SK-N-SH (cell line): ENCODE measurements around the gene RGS9BP.

Experiments
- CTCF ChIP-seq: fragments of 200-600 bp; sonication (generic); IDR thresholded peaks from 2 replicates; pipeline ENCODE4 v1.6.1; 2017; ENCODE audit warnings: antibody characterized with exemption, mild to moderate bottlenecking, moderate library complexity
- EP300 ChIP-seq, 2 experiments: IDR thresholded peaks; 2 replicates each; pipeline versions ENCODE4 v1.4.0 to v1.6.1; 2012; ENCODE audit warnings: borderline replicate concordance in 1 of 2, low read depth in 1 of 2, low read length in 1 of 2
- FOXM1 ChIP-seq: IDR thresholded peaks from 2 replicates; pipeline ENCODE4 v1.4.0; 2012; ENCODE audit warnings: low read depth, mild to moderate bottlenecking
- GABPA ChIP-seq: IDR thresholded peaks from 2 replicates; pipeline ENCODE4 v1.4.0; 2012; ENCODE audit warnings: low read depth, mild to moderate bottlenecking
- MAX ChIP-seq: IDR thresholded peaks from 2 replicates; pipeline ENCODE4 v1.4.0; 2012; ENCODE audit warnings: low read depth
- MXI1 ChIP-seq: IDR thresholded peaks from 2 replicates; pipeline ENCODE4 v1.6.1; 2012; ENCODE audit warnings: mild to moderate bottlenecking, low read depth, low read length, improper control_type of control experiment
- NFIC ChIP-seq: IDR thresholded peaks from 2 replicates; pipeline ENCODE4 v1.4.0; 2012; ENCODE audit warnings: borderline replicate concordance
- RAD21 ChIP-seq: IDR thresholded peaks from 2 replicates; pipeline ENCODE4 v1.6.1; 2012; ENCODE audit warnings: mild to moderate bottlenecking, low read length
- RXRA ChIP-seq: IDR thresholded peaks from 2 replicates; pipeline ENCODE4 v1.4.0; 2012; ENCODE audit warnings: low read depth, mild to moderate bottlenecking, borderline replicate concordance
- SIN3A ChIP-seq: IDR thresholded peaks from 2 replicates; pipeline ENCODE4 v1.6.1; 2012; ENCODE audit warnings: low read depth, mild to moderate bottlenecking, low read length, moderate library complexity, borderline replicate concordance
- TF ChIP-seq, protein P1 (sequence below): fragments of 150-350 bp; IDR thresholded peaks from 2 replicates; pipeline ENCODE4 v1.6.1; 2016; ENCODE audit warnings: mild to moderate bottlenecking, low read depth, low read length

GRCh38 chr19:32627714-32628270 is 47.9 kb upstream of the RGS9BP start:
- TF ChIP-seq, protein P1, sequence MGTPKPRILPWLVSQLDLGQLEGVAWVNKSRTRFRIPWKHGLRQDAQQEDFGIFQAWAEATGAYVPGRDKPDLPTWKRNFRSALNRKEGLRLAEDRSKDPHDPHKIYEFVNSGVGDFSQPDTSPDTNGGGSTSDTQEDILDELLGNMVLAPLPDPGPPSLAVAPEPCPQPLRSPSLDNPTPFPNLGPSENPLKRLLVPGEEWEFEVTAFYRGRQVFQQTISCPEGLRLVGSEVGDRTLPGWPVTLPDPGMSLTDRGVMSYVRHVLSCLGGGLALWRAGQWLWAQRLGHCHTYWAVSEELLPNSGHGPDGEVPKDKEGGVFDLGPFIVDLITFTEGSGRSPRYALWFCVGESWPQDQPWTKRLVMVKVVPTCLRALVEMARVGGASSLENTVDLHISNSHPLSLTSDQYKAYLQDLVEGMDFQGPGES = no peak
- no peak for TF ChIP-seq GABPA
- no peak for TF ChIP-seq MAX
- peak; percentile 50 for TF ChIP-seq RAD21
- TF ChIP-seq CTCF = no peak
- TF ChIP-seq SIN3A = no peak
- no peak for TF ChIP-seq MXI1
- no peak for TF ChIP-seq FOXM1
- no peak for TF ChIP-seq EP300 (IDR thresholded peaks at IDR 0.05; ENCODE audit: borderline replicate concordance in 1 of 2, low read depth in 1 of 2, low read length in 1 of 2)
- TF ChIP-seq NFIC = no peak
- TF ChIP-seq RXRA = no peak
